Erythroblast (primary cell): ENCODE results near the gene NUDCD3.

Experiments
- GATA1 ChIP-seq: IDR thresholded peaks from 2 replicates; pipeline ENCODE4 v1.6.1; 2011; ENCODE audit warnings: low read depth, mild to moderate bottlenecking, control low read depth, low read length, moderate library complexity
- POLR2A ChIP-seq: IDR thresholded peaks from 2 replicates; pipeline ENCODE4 v1.6.1; 2011; ENCODE audit warnings: mild to moderate bottlenecking, low read length

- TF ChIP-seq POLR2A (no peak), GATA1 (no peak)
These were observed 154.0 kb downstream of the NUDCD3 start for GRCh38 chr7:44336491-44336890.
